Gastroesophageal sphincter (tissue), 4 donors: Measurements from ENCODE around the gene PLEKHG5. TPM values are rescaled to one million over a fixed set of nuclear protein-coding genes. Genes with fewer than 3 reads are reported as not detected.

Experiments
- ATAC-seq: fragments of 150-250 bp; one replicate; pipeline ENCODE4 v1.9.1; 2016; ENCODE audit warnings: mild to moderate bottlenecking, moderate library complexity
- H3K27ac ChIP-seq, 4 donors: fragments of 200-600 bp; sonication (generic) in 3 of 4; 1 replicate in 3 of 4; 2 replicates in 1 of 4; pipeline ENCODE4 v1.5.1; 2016 to 2019
- H3K27me3 ChIP-seq: fragments of 200-600 bp; sonication (generic); one replicate; pipeline ENCODE4 v1.5.1; 2019
- H3K36me3 ChIP-seq, 2 donors: fragments of 200-600 bp; sonication (generic); one replicate each; pipeline ENCODE4 v1.5.1; 2019; ENCODE audit warnings: control low read depth in 1 of 2
- H3K4me1 ChIP-seq, 3 donors: fragments of 200-600 bp; sonication (generic); 1 replicate in 2 of 3; 2 replicates in 1 of 3; pipeline ENCODE4 v1.5.1; 2016 to 2019; ENCODE audit warnings: control low read depth in 2 of 3
- H3K4me3 ChIP-seq, 2 donors: fragments of 200-600 bp; sonication (generic); one replicate each; pipeline ENCODE4 v1.5.1; 2019; ENCODE audit warnings: mild to moderate bottlenecking in 1 of 2, moderate library complexity in 1 of 2
- H3K9me3 ChIP-seq, 3 donors: fragments of 200-600 bp; sonication (generic); one replicate each; pipeline ENCODE4 v1.5.1; 2017 to 2019; ENCODE audit warnings: control low read depth in 2 of 3
- CTCF ChIP-seq, 4 experiments: fragments of 200-600 bp in 2 of 4; fragments of 450-650 bp in 2 of 4; sonication (generic) in 1 of 4; IDR thresholded peaks; one replicate each; pipeline ENCODE4 v1.5.1; 2017 to 2019; ENCODE audit warnings: antibody characterized with exemption in 4 of 4, mild to moderate bottlenecking in 2 of 4, moderate library complexity in 2 of 4
- EP300 ChIP-seq: sonication (generic); formaldehyde crosslinking; IDR thresholded peaks from one replicate; pipeline ENCODE4 v1.6.1; 2017; ENCODE audit warnings: antibody characterized with exemption, mild to moderate bottlenecking
- POLR2A ChIP-seq, 2 donors: fragments of 450-650 bp; IDR thresholded peaks; one replicate each; pipeline ENCODE4 v1.6.1; 2017; ENCODE audit warnings: antibody characterized with exemption in 2 of 2, mild to moderate bottlenecking in 2 of 2, moderate library complexity in 1 of 2
- POLR2AphosphoS5 ChIP-seq: sonication (generic); formaldehyde crosslinking; IDR thresholded peaks from one replicate; pipeline ENCODE4 v1.6.1; 2017; ENCODE audit warnings: antibody characterized with exemption
- WGBS, 2 donors: methylation state at CpG; one replicate each; pipeline ENCODE4 v1.1.5; 2018; ENCODE audit warnings: low coverage in 1 of 2; 5-methylcytosine and 5-hydroxymethylcytosine counted together
- total RNA-seq, 4 donors: library from RNA; depleted of rRNA; stranded (reverse); fragments of >200 nt; gene quantifications; one replicate each; pipeline ENCODE4 v1.1.0, GENCODE V29; 2016

Gene PLEKHG5
- total RNA-seq, 4 donors from 2014 or later: 8.6 to 14.0 (median 11.4) TPM

GRCh38 chr1:6490181-6491080 is 1.0 kb downstream of the PLEKHG5 start:
- H3K36me3 ChIP-seq: no peaks in the 10 kb centered on the region
- no peaks in the 10 kb centered on the region for H3K9me3 ChIP-seq
- H3K4me3 ChIP-seq: peak overlapping the region; percentile 39 to 70
- H3K4me1 ChIP-seq: peaks cover 0 to 52% (median 25%) of the 10 kb centered on the region in 3 donors
- H3K27ac ChIP-seq: peak overlapping the region in 3 of 4 donors; percentile 77 to 83 (median 82)
- H3K27me3 ChIP-seq: peaks cover 23% of the 10 kb centered on the region
- WGBS, 2 donors: 13% methylated on average over 9 of the region's 70 CpGs; no CpG with 5 or more reads in 1 of the 2 donors
- ATAC-seq: peak; percentile 72
- TF ChIP-seq CTCF (IDR thresholded peaks at IDR 0.05) (peak in 2 of 4 experiments; percentile 1 to 6), EP300 (no peak)

GRCh38 chr1:6489799-6490180 is 1.7 kb downstream of the PLEKHG5 start:
- no CpG with 5 or more reads among the region's 21 CpGs for WGBS, 2 donors
- Histone ChIP-seq H3K4me3 (peak overlapping the region; percentile 39 to 70), H3K4me1 (peaks cover 0 to 58% (median 27%) of the 10 kb centered on the region in 3 donors), H3K9me3 (no peaks in the 10 kb centered on the region), H3K27me3 (peaks cover 29% of the 10 kb centered on the region), H3K36me3 (no peaks in the 10 kb centered on the region), H3K27ac (peak overlapping the region in 1 of 4 donors; percentile 83)
- ATAC-seq: peak; percentile 70
- TF ChIP-seq CTCF (IDR thresholded peaks at IDR 0.05) (peak in 3 of 4 experiments; percentile 56 to 93 (median 70)), POLR2AphosphoS5 (no peak)

- TF ChIP-seq CTCF (IDR thresholded peaks at IDR 0.05) (no peak), POLR2A (IDR thresholded peaks at IDR 0.05) (no peak), POLR2AphosphoS5 (no peak), EP300 (no peak)
- Histone ChIP-seq H3K27me3 (peaks cover 33% of the 10 kb centered on the region), H3K9me3 (no peaks in the 10 kb centered on the region), H3K4me1 (peaks cover 0 to 62% (median 27%) of the 10 kb centered on the region in 3 donors), H3K4me3 (no peak overlapping the region), H3K36me3 (no peaks in the 10 kb centered on the region), H3K27ac (no peak overlapping the region)
- ATAC-seq: no peak
- WGBS, 2 donors: no CpG with 5 or more reads among the region's 9 CpGs
These were observed 2.1 kb downstream of the PLEKHG5 start for GRCh38 chr1:6489383-6489765.

- Histone ChIP-seq H3K4me1 (peaks cover 0 to 64% (median 27%) of the 10 kb centered on the region in 3 donors), H3K27me3 (peaks cover 33% of the 10 kb centered on the region), H3K9me3 (no peaks in the 10 kb centered on the region), H3K4me3 (no peak overlapping the region), H3K27ac (no peak overlapping the region), H3K36me3 (no peaks in the 10 kb centered on the region)
- no peak for ATAC-seq
- TF ChIP-seq EP300 (no peak), CTCF (IDR thresholded peaks at IDR 0.05) (no peak), POLR2A (IDR thresholded peaks at IDR 0.05) (no peak), POLR2AphosphoS5 (no peak)
- 75% methylated on average over 1 of the region's 13 CpGs; no CpG with 5 or more reads in 1 of the 2 donors for WGBS, 2 donors
These were observed 2.7 kb downstream of the PLEKHG5 start for GRCh38 chr1:6488602-6489382.
